ENCODE data around the gene TRIM17.

Gene TRIM17

DNA sequence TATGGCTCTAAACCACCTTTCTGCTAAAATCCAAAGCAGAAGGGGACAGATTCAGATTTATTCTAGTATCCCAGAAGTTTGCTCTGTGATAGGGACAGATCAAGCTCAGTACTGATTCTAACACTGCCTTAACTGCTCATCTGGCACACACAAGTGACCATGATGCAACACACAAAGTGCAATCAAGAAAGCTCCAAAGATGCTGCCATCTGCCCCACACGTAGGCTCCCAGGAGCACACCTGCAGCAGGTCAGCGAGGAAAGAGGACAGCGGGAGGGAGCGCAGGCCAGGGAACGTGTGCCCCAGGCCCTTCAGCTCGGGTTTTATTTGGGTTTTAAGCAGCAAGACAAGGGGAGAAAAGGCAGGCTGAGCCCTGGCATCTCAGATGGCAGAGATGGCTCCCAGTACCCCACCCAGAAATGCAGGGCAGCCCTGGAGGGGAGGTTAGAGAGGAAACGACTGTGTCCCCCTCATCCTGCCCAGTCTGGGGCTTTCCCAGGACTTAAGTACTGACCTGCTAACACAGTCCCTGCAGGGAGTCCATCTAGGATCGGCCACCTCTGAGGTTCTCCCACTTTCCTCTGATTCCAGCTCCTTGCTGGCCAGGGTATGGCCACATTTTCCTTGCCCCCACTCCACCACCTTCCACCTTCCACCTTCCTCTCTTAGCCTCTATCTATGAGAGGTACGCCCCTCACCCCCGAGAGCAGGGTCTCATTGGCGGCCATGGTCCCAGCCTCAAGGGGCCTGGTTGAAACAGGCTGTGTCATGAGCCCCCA, 11.3 kb downstream of the TRIM17 start:
- DNase-seq (ENCODE audit: insufficient read length, low spot score): no peak
- no peak for TF ChIP-seq POLR2A (IDR thresholded peaks at IDR 0.05; ENCODE audit: low read depth, low read length)
- no peak for FAIRE-seq

DNA sequence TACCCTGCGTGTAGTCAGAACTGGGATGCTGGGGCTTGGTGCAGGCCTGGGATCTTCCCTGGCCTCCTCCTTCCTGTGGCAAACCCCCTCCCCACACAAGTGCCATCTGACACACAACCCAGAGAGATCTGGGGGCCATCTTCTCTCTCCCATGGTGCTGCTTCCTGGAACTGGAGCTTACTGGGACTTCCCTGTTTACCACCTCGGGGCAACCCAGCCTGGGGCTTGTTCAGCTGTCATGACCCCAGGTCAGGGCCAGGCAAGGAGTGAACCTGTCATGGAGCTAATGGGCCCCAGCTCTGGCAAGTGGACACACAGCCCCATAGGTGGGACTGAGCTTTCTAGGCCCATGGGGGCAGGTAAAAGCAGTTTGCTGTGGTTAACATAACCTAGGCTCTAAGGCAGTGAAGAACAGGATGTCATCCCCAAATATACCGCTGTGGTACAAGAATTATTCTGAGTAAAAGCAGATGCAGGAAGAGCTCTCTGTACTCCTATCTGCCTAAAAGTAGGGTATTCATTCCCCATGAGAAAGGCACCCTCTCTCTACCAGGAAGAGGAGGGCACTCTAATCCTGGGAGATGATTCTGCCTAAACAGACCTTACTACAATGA, 12.4 kb downstream of the TRIM17 start:
- FAIRE-seq: no peak
- no peak for DNase-seq (ENCODE audit: insufficient read length, low spot score)
- no peak for TF ChIP-seq POLR2A (IDR thresholded peaks at IDR 0.05; ENCODE audit: low read depth, low read length)

DNA sequence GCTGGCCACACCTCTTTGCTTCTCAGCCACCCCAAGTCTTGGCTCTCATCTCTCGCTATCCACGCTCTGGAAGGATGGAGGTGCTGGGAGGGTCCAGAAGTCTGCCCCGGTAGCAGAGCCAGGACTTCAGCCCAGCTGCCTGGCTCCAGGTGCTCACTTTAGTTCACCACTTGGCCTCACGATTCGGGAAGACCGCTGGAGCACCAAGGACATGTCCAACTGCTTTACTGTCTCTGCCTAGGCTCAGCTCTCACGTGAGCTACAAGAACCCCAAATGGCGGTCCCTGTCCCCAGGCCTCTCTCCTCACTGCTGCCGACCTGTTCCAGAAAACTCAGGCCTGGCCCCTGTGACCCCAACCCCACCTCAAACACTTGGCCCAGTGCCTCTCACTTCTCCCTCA, 13.4 kb downstream of the TRIM17 start:
- no peak for TF ChIP-seq POLR2A (IDR thresholded peaks at IDR 0.05; ENCODE audit: low read depth, low read length)
- DNase-seq (ENCODE audit: insufficient read length, low spot score) (no peak), FAIRE-seq (no peak)

DNA sequence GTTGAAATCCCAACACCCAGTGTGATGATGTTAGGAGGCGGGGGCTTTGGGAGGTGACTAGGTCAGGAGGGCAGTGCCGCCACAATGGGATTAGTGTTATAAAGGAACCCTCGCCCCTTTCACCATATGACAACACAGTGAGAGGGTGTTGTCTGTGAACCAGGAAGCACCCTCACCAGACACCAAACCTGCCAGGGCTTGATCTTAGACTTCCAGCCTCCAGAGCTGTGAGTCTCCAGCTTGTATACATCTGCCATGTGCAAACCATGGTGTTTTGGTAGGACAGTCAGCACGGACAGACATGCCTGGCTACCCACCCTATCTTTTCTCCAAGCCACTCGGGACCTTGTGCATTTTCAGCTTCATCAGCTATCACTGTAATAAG, 14.0 kb downstream of the TRIM17 start:
- no peak for FAIRE-seq
- no peak for DNase-seq (ENCODE audit: insufficient read length, low spot score)
- no peak for TF ChIP-seq POLR2A (IDR thresholded peaks at IDR 0.05; ENCODE audit: low read depth, low read length)

DNA sequence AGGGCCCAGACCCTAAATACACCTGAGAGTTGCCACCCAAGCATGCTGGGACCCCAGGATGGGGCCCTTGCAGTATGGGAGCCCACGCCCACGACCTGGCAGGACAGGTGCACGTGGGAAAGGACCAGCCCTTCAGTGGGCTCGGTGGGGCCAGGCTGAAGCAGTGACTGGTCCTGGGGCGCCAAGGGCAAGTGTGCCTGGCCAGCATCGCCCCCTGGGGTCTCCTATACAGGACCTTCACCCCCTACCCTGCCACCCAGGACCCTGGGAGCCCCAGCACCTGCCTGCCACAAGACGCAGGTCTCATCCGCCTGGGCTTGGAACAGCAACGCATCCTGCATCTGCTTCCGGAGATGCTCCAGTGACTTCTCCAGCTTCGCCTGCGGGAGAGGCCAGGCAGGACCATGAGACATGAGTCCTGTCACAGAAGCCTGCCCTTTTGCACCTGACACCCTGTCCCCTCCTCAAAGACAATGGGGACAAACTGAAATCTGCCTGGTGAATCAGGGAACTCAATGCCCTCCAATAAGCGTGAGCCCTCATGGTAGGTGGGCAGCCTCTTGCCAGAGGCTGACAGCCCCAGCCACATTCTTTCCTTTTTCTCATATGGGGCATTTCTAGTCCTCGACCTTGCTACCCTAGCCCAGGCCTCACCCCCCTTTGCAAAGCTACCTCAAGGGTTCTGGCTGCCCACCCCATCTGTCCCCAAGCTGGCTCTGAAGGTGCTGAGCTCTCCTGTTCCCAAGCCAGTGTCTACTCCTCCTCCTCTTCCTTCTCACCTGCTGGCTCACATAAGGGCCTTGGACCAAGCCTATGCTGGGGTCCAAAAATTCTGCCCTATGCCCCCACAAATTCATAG, 14.7 kb downstream of the TRIM17 start:
- no peak for FAIRE-seq
- no peak for DNase-seq (ENCODE audit: insufficient read length, low spot score)
- TF ChIP-seq POLR2A (IDR thresholded peaks at IDR 0.05; ENCODE audit: low read depth, low read length): no peak

DNA sequence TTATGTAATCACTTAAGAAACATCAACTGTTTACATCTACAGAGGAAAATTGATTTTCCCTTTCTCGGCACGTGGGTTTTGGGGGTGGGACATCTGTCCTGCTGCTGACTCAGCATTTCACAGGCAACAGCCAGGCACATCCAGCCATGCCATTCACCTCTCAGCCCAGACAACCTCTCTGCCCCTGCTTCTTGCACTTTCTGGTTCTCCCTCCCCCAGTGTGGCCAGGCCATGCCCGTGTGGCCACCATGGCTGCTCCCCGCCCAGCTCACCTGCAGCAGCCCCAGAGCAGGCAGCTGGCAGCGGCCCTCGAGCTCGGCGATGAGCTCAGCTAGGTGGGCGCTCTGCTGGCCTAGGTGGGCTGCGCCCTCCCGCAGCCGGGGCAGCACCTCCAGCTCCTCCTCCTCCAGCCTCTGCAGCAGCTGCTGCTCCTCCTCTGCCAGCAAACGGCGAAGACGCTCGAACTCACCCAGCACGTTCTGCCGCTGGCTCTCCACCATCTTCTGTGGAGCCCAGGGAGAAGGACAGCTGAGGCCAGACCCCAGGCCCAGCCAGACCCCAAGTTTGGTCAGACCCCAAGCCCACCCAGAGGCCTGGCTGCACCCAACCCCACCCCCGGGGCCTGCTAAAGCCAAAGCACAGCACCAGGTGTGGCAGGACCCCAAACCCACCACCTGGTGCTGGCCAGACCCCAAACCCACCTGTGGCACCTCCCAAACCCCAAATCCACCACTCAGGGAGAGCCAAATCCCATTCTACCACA, 15.8 kb downstream of the TRIM17 start:
- DNase-seq (ENCODE audit: insufficient read length, low spot score): no peak
- TF ChIP-seq POLR2A (IDR thresholded peaks at IDR 0.05; ENCODE audit: low read depth, low read length): no peak
- FAIRE-seq: no peak

DNA sequence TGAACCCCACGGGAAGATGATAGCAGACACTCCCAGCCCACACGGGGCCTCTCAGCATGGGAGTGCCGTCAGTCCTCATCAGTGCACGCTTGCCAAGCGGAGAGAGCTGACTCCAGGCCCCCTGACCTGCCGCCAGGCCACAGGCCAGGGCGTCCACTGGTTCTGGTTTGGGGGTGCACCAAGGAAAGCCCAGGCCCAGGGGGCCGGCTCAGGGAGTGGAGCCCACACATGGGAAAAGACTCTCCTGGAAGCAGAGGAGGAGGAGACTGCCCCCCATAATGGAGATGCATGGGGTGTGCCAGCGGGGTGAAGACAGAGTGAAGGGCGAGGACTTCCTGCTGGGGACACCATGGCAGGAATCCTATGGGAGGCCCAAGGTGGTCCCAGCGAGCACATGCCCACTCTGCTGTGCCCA, 16.4 kb downstream of the TRIM17 start:
- TF ChIP-seq POLR2A (IDR thresholded peaks at IDR 0.05; ENCODE audit: low read depth, low read length): no peak
- no peak for FAIRE-seq
- no peak for DNase-seq (ENCODE audit: insufficient read length, low spot score)

DNA sequence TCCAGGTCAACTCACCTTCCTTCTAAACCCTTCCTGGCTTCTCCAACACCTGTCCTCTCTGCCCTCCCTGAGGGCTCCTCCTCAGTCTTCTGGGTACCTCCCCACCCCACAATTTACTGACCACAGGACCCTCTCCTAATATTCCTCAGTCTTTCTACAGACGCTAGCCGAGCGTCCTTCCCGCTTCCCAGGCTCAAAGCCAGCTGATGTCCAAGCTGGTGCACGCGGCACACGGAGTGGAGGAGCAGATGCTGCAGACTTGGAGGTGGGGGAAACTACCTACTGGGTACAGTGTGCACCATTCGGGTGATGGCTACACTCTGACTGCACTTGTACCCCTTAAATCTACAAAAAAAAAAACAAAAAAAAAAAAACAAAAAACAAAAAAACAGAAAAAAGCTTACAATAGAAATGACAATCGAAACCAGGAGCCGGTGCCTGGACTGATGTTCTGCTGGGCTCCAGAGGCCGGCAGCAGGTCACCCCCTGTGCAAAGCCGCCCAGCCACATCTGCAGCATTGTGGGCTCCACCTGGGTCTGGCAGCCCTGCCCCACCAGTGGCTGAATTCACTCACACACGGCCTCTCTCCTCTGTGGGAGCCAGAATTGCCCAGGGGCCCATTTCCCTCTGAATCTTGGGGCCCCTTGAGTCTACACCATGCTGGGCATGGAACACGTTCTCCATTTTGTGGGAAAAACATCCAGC, 17.0 kb downstream of the TRIM17 start:
- no peak for TF ChIP-seq POLR2A (IDR thresholded peaks at IDR 0.05; ENCODE audit: low read depth, low read length)
- no peak for DNase-seq (ENCODE audit: insufficient read length, low spot score)
- FAIRE-seq: no peak

DNA sequence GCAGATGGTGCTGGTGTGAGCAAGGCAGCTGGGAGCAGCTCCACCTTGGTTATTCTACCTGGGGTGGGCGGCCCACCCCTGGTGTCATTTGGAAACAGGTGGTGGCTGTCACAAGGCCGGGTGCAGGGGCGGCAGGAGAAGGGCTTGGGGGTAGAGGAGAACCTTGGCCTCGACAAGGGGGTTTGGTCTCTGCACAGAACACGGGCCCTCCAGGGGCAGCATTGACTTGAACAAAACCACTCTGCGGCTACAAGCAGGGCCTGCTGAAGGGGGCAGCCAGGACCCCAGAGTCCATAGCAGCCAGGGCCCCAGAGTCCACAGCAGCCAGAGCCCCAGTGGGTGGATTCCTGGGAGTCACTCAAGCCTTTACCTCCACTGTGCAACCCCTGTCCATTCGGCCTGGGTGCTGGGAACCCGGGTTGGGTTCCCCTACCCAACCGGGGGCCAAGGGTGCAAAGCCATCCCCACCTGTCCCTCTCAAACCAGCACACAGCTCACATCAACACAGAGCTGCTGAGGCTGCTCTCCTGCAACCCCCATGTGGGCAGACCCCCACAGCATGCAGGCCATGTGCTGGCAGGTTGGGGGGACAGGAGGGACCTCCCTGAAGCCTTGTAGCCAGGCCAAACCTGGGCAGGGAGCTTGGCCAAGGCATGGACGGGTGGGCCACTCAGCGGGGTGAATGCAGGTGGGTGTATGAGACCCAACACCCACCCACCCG, 17.8 kb downstream of the TRIM17 start:
- TF ChIP-seq POLR2A (IDR thresholded peaks at IDR 0.05; ENCODE audit: low read depth, low read length): no peak
- no peak for FAIRE-seq
- no peak for DNase-seq (ENCODE audit: insufficient read length, low spot score)

DNA sequence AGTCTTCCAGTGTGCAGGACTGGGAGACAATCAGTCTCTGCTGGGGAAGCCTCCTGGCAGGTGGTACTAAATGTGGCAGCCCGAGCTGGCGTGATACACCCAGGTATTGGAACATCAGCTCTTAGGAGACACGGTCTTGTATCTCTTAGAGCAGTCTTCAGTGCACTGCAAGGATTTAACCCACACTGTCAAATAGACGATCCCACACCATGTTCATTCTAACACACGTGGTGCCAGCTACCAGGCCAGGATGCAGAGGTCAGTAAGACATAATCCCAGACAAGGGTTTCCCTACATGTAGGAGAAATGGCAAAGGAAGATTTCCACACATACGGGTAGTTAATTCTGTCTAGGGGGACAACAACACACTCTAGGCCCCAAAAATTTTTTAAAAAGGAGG, 18.7 kb downstream of the TRIM17 start:
- no peak for TF ChIP-seq POLR2A (IDR thresholded peaks at IDR 0.05; ENCODE audit: low read depth, low read length)
- DNase-seq (ENCODE audit: insufficient read length, low spot score) (no peak), FAIRE-seq (no peak)

DNA sequence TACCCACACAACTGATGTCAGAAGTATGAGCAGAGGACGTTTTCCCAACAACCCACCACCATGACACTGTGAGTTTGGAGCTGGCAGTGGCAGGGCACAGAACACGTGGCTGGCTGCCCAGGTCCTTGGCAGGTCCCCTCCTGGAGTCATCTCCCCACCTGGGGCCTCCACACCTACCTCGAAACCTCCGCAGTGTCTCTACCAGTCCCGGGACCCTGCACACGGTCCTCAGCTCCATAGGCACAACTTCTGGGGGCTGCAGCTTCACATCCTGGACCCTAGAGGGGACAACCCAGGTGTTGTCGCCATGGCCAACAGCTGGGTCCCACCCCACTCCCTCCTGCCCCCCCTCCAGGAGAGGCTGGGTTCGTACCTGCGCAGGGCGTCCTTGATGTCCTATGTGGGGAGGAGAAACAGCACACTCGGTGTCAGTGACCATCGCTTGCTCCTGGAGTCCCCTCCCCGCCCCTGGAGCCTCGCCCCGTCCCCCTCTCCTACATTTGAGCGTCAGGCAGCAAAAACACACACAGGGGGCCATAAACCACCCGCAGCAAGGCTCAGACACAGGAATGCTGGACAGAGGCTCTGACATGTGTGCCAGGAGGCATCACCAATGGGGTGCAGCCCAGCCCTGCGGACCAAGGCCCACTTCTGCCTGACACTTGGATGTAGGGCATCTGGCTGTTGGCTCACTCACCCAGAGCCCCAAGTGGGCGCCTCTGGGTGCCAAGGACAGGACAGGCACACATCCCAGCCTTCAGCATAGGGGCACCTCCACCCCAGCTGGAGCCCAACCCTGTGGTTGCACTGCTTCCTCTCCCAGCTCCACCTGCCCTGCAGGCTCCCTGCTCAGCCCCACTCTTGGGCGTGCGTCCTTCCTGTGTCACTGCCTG, 19.6 kb downstream of the TRIM17 start:
- DNase-seq (ENCODE audit: insufficient read length, low spot score) (no peak), FAIRE-seq (no peak)
- no peak for TF ChIP-seq POLR2A (IDR thresholded peaks at IDR 0.05; ENCODE audit: low read depth, low read length)

Data from H54 (cell line).